OCI-LY1 (cell line): Measurements from ENCODE around the gene POLR3A.

ENCODE experiments used
- H2AFZ ChIP-seq: fragments of 200-600 bp; sonication (generic), shearing (Covaris generic); 2 replicates; pipeline ENCODE4 v1.6.0; 2014; ENCODE audit warnings: antibody characterized with exemption, mild to moderate bottlenecking, low read length
- H3F3A ChIP-seq: fragments of 200-600 bp; sonication (generic), shearing (Covaris generic); 2 replicates; pipeline ENCODE4 v1.6.0; 2014; ENCODE audit warnings: mild to moderate bottlenecking, antibody characterized with exemption, low read length, moderate library complexity; ENCODE audit not compliant: insufficient read depth
- H3K27ac ChIP-seq: fragments of 200-600 bp; sonication (generic); 2 replicates; pipeline ENCODE4 v1.5.1; 2014; ENCODE audit warnings: low read length, mixed run types, mild to moderate bottlenecking, low read depth; ENCODE audit not compliant: poor library complexity, severe bottlenecking
- H3K27me3 ChIP-seq: fragments of 200-600 bp; sonication (generic); 2 replicates; pipeline ENCODE4 v1.6.0; 2014; ENCODE audit warnings: antibody characterized with exemption, mild to moderate bottlenecking, low read length, moderate library complexity; ENCODE audit not compliant: insufficient read depth
- H3K36me3 ChIP-seq: fragments of 200-600 bp; sonication (generic); 2 replicates; pipeline ENCODE4 v1.6.1; 2014; ENCODE audit warnings: mild to moderate bottlenecking, antibody characterized with exemption, low read length, moderate library complexity, mixed read lengths; ENCODE audit not compliant: insufficient read depth
- H3K4me1 ChIP-seq: fragments of 200-600 bp; sonication (generic); 2 replicates; pipeline ENCODE4 v1.5.1; 2014; ENCODE audit warnings: mild to moderate bottlenecking, low read length, moderate library complexity; ENCODE audit not compliant: insufficient read depth, severe bottlenecking
- H3K4me2 ChIP-seq: fragments of 200-600 bp; sonication (generic), shearing (Covaris generic); 2 replicates; pipeline ENCODE4 v1.6.1; 2014; ENCODE audit warnings: low read length
- H3K4me3 ChIP-seq: fragments of 200-600 bp; sonication (generic); 2 replicates; pipeline ENCODE4 v1.5.1; 2014; ENCODE audit warnings: low read length, low read depth, mild to moderate bottlenecking, mixed read lengths; ENCODE audit not compliant: poor library complexity, severe bottlenecking
- H3K79me2 ChIP-seq: fragments of 200-600 bp; shearing (Covaris generic); 2 replicates; pipeline ENCODE4 v1.6.1; 2016; ENCODE audit warnings: mixed run types, low read length, mixed read lengths; ENCODE audit not compliant: insufficient read depth
- H3K9ac ChIP-seq: fragments of 200-600 bp; sonication (generic), shearing (Covaris generic); 2 replicates; pipeline ENCODE4 v1.6.1; 2014; ENCODE audit warnings: mild to moderate bottlenecking, low read length, mixed read lengths
- H3K9me2 ChIP-seq: fragments of 200-600 bp; sonication (generic), shearing (Covaris generic); 2 replicates; pipeline ENCODE4 v1.6.1; 2014; ENCODE audit warnings: low read depth, mild to moderate bottlenecking, low read length, mixed read lengths
- H3K9me3 ChIP-seq: fragments of 200-600 bp; shearing (Covaris generic); 2 replicates; pipeline ENCODE4 v1.6.1; 2014; ENCODE audit warnings: low read length, mixed read lengths
- H4K20me1 ChIP-seq: fragments of 200-600 bp; sonication (generic), shearing (Covaris generic); 2 replicates; pipeline ENCODE4 v1.6.0; 2016; ENCODE audit warnings: mild to moderate bottlenecking, low read length; ENCODE audit not compliant: insufficient read depth
- EZH2 ChIP-seq: fragments of 200-600 bp; sonication (generic), shearing (Covaris generic); IDR thresholded peaks from 2 replicates; pipeline ENCODE4 v1.8.0; 2017; ENCODE audit warnings: borderline replicate concordance, mixed run types, mild to moderate bottlenecking, antibody characterized with exemption, low read length, moderate library complexity, mixed read lengths
- TF ChIP-seq, protein P1 (sequence below): fragments of 200-600 bp; sonication (generic), shearing (Covaris generic); IDR thresholded peaks from 2 replicates; pipeline ENCODE4 v1.5.1; 2017; ENCODE audit warnings: mild to moderate bottlenecking, antibody characterized with exemption, low read length, moderate library complexity, mixed read lengths

The POLR3A gene

DNA sequence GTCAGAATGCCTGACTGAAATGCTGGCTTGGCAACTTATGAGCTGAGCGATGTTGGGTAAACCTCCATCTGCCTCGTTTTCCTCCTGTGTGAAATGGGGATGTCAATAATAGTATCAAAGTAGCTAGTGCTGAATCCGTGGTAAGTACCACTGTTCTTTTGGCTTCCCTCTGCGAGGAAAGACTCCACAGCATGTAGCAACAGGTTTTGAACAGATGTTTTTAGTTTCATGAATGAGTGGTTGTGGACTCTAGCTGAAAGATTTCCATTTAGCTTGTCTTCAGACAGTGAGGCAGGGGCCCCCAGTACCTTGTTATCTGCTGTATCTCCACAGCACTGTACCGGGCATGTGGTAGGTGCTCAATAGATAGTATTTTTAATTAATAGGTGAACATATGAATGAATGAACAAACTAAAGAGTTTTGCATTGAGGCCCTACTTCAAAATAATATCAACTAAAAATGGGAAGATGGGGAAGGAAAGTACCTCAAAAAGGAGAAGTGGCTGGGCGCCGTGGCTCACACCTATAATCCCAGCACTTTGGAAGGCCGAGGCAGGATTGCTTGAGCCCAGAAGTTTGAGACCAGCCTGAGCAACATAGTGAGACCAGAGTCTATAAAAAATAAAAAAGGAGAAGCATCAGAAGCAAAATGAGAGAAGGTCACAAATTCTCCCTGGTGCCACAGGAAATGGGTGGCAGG lies 97.1 kb downstream of the POLR3A start:
- H3F3A ChIP-seq = no peaks in the 10 kb centered on the region
- no peaks in the 10 kb centered on the region for H4K20me1 ChIP-seq
- no peaks in the 10 kb centered on the region for H3K4me1 ChIP-seq
- H3K4me3 ChIP-seq = no peak overlapping the region
- H3K4me2 ChIP-seq = no peak overlapping the region
- TF ChIP-seq EZH2 = no peak
- TF ChIP-seq, protein P1, sequence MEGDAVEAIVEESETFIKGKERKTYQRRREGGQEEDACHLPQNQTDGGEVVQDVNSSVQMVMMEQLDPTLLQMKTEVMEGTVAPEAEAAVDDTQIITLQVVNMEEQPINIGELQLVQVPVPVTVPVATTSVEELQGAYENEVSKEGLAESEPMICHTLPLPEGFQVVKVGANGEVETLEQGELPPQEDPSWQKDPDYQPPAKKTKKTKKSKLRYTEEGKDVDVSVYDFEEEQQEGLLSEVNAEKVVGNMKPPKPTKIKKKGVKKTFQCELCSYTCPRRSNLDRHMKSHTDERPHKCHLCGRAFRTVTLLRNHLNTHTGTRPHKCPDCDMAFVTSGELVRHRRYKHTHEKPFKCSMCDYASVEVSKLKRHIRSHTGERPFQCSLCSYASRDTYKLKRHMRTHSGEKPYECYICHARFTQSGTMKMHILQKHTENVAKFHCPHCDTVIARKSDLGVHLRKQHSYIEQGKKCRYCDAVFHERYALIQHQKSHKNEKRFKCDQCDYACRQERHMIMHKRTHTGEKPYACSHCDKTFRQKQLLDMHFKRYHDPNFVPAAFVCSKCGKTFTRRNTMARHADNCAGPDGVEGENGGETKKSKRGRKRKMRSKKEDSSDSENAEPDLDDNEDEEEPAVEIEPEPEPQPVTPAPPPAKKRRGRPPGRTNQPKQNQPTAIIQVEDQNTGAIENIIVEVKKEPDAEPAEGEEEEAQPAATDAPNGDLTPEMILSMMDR = no peak
- H3K27me3 ChIP-seq = no peaks in the 10 kb centered on the region
- H3K9me3 ChIP-seq = no peaks in the 10 kb centered on the region
- H2AFZ ChIP-seq = no peak overlapping the region
- H3K9ac ChIP-seq = no peak overlapping the region
- no peaks in the 10 kb centered on the region for H3K36me3 ChIP-seq
- no peaks in the 10 kb centered on the region for H3K79me2 ChIP-seq
- no peak overlapping the region for H3K27ac ChIP-seq
- H3K9me2 ChIP-seq = no peaks in the 10 kb centered on the region

DNA sequence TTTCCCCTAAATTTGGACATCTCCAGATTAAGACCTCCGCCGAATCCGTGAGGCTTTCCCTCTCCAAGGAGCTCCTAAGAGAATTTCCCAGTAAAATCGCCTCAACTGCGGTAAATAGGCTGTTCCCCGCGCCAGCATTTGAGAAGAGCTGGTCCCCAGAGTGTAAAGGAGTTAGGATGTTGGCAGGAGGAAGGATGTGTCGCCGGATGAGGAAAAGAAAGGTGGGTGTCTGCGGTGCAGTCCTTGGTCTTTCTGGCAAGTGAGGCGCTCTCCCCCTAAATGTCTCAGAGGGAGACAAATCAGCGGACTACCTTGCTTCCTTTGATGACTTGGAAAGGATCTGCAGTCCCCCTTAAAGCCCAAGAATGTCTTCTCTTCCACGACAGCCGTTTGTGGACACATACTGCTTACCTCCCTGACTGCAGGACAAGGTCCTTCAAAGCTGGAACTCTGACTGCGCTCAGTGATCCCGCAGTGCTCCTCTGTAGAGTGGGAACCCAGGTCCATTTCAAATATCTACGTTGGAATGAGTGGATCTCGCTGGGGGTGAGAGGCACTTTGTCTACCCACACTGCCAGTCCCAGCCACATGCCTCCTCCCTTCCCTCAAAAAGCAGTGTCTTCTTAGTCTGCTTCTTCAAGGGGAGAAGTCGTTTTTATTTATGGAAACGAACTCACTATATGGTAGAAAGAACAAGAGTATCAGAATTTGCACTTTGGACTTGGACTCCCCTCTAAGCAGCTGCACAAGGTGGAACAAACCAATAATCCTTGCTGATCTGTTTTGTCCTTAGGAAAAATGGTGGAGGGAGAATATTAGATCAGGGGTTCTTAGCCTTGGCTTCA lies 101.7 kb downstream of the POLR3A start:
- no peaks in the 10 kb centered on the region for H3K36me3 ChIP-seq
- H2AFZ ChIP-seq = no peak overlapping the region
- no peaks in the 10 kb centered on the region for H3K79me2 ChIP-seq
- H3F3A ChIP-seq = no peaks in the 10 kb centered on the region
- H3K4me3 ChIP-seq = no peak overlapping the region
- H3K27ac ChIP-seq = no peak overlapping the region
- H3K9ac ChIP-seq = no peak overlapping the region
- H3K27me3 ChIP-seq = no peaks in the 10 kb centered on the region
- no peak overlapping the region for H3K4me2 ChIP-seq
- H4K20me1 ChIP-seq = no peaks in the 10 kb centered on the region
- H3K9me3 ChIP-seq = no peaks in the 10 kb centered on the region
- no peak for TF ChIP-seq EZH2
- TF ChIP-seq, protein P1 = no peak
- no peaks in the 10 kb centered on the region for H3K4me1 ChIP-seq
- no peaks in the 10 kb centered on the region for H3K9me2 ChIP-seq

DNA sequence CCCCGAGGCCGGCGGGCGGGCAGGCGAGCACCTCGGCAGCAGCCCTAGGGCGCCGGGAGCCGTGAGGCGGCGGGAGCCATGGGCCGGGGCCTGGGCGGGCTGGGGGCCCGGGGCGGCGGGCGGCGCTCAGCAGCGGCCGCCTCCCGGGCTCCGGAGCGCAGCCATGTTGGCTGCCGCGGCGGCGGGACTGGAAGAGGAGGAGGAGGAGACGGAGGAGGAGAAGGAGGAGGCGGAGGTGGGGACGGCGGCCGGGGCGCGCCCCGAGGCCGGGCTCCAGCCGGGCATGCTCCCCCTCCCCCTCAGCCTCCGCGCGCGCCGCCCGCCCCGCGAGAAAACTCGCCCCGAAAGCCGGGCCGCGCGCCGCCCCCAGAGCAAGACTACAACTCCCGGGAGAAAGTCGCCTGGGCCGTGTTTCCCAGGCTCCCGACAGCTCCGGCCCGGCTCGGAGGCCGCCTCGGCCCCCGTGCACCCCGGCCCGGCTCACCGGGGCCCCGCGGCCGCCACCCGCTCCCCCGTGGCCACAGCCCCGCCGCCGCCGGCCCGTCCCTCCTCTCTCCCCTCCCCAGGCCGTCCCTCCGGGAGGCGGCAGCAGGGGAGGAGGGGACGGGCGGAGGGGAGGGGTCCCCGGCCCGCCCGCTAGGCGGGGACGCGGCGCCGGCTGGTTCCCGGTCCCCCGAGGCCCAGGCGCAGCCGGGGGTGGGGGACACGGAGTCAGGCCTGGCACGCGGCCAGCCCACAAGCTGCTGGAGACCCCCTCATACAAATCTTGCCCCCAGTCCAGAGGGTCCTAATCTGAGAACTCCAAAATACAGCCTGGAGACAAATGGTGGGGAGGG lies 102.5 kb downstream of the POLR3A start, which contains the start of gene DLG5:
TSS of gene DLG5 (minus strand) at position 190 of the 836 bp plus-strand sequence. CDS start 235 bp downstream, outside the sequence.
- Histone ChIP-seq H3K27ac (no peak within 1 kb of the TSS), H3K4me1 (no peaks in the 10 kb centered on the region), H3F3A (no peaks in the 10 kb centered on the region), H3K36me3 (no peaks in the 10 kb centered on the region), H3K79me2 (no peaks in the 10 kb centered on the region), H3K4me2 (no peak within 1 kb of the TSS), H3K4me3 (no peak within 1 kb of the TSS), H3K9me3 (no peaks in the 10 kb centered on the region), H3K9ac (no peak within 1 kb of the TSS), H2AFZ (no peak within 1 kb of the TSS), H3K9me2 (no peaks in the 10 kb centered on the region), H3K27me3 (no peaks in the 10 kb centered on the region), H4K20me1 (no peaks in the 10 kb centered on the region)
- TF ChIP-seq EZH2 = no peak
- TF ChIP-seq, protein P1 = no peak
